DMS153 treated with DMSO at 0.1 percent for 48 hours (cell line): Measurements from ENCODE around the gene OGT.

ENCODE experiments used
- DNase-seq: peaks from one replicate; lab custom pipeline; 2025; ENCODE audit not compliant: unreplicated experiment; lab: John Stamatoyannopoulos, UW

Gene OGT

DNA sequence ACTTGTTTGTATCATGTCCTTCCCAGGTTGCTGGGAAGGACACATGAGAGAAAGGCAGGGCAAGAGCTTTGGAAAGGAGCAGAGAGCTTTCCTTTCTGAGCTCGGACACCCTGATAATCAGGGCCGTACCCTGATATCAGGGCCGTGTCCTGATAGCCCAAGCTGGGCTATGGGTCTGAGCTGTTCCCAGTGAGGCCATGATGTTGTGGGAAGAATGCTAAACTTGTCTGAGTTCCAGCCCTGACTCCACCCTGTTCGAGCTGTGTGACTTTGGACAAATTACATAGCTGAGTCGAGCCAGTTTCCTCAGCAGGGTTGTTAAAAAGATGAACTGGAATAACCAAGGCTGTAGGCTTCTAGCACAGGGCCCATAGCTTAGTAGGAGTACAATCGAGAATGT is 88.7 kb downstream of the OGT start:
- DNase-seq, result no peak

GRCh38 chrX:71622032-71622575 is 89.2 kb downstream of the OGT start:
- no peak for DNase-seq

- no peak for DNase-seq
Observed at GRCh38 chrX:71622576-71623450, 89.9 kb downstream of the OGT start.

- DNase-seq, result no peak
Observed at GRCh38 chrX:71623714-71624113, 90.8 kb downstream of the OGT start.

GRCh38 chrX:71625471-71625870 is 92.6 kb downstream of the OGT start:
- no peak for DNase-seq
